SK-N-MC (cell line): Measurements from ENCODE around the gene SYN1.

Experiments
- DNase-seq: peaks from one replicate; pipeline ENCODE4 v3.0.0-alpha.2; 2011; ENCODE audit warnings: low read depth, low spot score
- H3K27ac ChIP-seq: fragments of 200-600 bp; sonication (generic); 2 replicates; pipeline ENCODE4 v1.5.1; 2016; ENCODE audit warnings: mixed run types
- H3K36me3 ChIP-seq: fragments of 200-600 bp; sonication (generic); 2 replicates; pipeline ENCODE4 v1.6.1; 2017; ENCODE audit warnings: antibody characterized with exemption, low read length, mixed read lengths; ENCODE audit not compliant: insufficient read depth
- H3K4me3 ChIP-seq: fragments of 200-600 bp; sonication (generic); 2 replicates; pipeline ENCODE4 v1.5.1; 2016
- H3K9ac ChIP-seq: fragments of 200-600 bp; sonication (generic); 2 replicates; pipeline ENCODE4 v1.8.0; 2017; ENCODE audit warnings: mixed run types, mixed read lengths; ENCODE audit not compliant: insufficient read length
- H3K9me3 ChIP-seq: fragments of 200-600 bp; sonication (generic); 2 replicates; pipeline ENCODE4 v1.6.1; 2017; ENCODE audit warnings: low read depth, mild to moderate bottlenecking, antibody characterized with exemption, low read length, moderate library complexity, mixed read lengths
- EZH2 ChIP-seq: fragments of 200-600 bp; sonication (generic); IDR thresholded peaks from one replicate; pipeline ENCODE4 v1.6.1; 2017; ENCODE audit warnings: antibody characterized with exemption
- FOXP2 ChIP-seq: optimal IDR thresholded peaks from 2 replicates; pipeline ENCODE3; 2011; ENCODE audit warnings: mild to moderate bottlenecking, moderate library complexity; ENCODE audit not compliant: insufficient read depth; ENCODE audit errors: extremely low read length, control extremely low read depth
- POLR2AphosphoS5 ChIP-seq: IDR thresholded peaks from 2 replicates; pipeline ENCODE4 v1.6.1; 2012; ENCODE audit warnings: mild to moderate bottlenecking, low read depth, low read length, borderline replicate concordance

The SYN1 gene

DNA sequence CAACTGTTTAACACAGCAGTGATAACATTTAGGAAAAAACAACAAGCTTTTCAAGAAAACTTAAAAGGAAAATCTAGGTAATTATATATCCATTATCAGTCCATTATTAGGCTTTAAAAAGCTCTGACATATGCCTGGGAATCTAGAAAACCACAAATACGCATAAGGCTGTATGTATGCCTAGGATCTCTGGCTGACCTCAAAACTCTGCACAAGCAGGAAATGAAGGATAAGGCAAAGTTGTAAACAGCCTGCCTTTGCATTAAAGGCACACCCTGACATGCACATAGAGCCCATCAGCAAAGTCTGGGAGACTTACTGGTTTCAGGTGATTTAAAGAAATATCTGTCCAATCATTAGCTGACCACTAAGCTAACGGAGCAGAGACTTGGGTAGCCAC lies 23.4 kb downstream of the SYN1 start:
- TF ChIP-seq FOXP2 (no peak), EZH2 (no peak), POLR2AphosphoS5 (no peak)
- Histone ChIP-seq H3K27ac (peak overlapping the region; percentile 83), H3K9ac (no peak overlapping the region), H3K4me3 (peak overlapping the region; percentile 52; the same call in 1 of the 2 replicates), H3K9me3 (no peaks in the 10 kb centered on the region), H3K36me3 (peaks cover 14% of the 10 kb centered on the region; the same call in 1 of the 2 replicates)
- DNase-seq: peak; percentile 51

DNA sequence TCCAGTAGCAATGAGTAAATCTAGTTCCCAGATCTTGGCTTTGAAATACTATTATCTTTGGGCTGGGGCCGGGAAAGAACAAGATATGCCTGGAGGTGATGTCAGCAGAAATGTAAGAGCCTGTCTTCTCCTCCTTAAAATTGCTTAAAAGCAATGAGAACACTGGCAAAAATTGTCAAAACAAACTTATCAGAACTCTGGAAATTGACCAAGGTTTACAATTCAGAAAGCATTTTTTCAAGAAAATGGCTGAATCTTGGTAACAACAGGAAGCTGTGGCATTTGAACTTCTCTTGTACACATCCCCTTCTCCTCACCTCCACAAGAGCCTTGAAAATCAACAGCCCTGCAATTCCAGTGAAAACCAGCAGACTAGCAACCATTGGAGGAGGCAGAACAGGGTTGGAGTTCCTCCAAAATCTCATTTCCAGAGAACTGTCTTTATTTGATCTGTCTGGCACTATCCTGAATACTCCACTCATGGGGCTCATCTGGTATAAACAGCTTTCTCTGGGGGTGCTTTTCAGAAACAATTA lies 23.9 kb downstream of the SYN1 start:
- Histone ChIP-seq H3K27ac (peak overlapping the region; percentile 83), H3K36me3 (peaks cover 14% of the 10 kb centered on the region; the same call in 1 of the 2 replicates), H3K9ac (peak overlapping the region; percentile 17), H3K9me3 (no peaks in the 10 kb centered on the region), H3K4me3 (peak overlapping the region; percentile 52)
- DNase-seq: no peak
- TF ChIP-seq EZH2 (no peak), POLR2AphosphoS5 (no peak), FOXP2 (no peak)

DNA sequence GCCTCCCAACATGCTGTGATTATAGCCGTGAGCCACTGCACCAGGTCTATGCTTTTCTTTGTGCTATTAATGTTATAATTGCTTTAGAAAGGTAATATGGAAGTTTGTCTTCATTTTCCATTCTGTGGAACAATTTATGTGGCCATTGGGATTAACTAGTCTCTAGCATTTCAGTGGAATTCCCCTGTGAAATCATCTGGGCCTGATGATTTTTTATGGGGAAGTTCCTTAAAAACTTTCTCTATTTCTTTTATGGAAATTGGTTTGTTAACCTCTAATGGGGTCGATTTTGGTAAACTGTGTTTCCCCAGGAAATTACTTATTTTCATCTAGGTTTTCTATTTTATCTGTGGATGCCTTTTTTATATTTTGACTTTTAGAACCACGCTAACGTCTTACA lies 26.1 kb downstream of the SYN1 start:
- no peak for DNase-seq

DNA sequence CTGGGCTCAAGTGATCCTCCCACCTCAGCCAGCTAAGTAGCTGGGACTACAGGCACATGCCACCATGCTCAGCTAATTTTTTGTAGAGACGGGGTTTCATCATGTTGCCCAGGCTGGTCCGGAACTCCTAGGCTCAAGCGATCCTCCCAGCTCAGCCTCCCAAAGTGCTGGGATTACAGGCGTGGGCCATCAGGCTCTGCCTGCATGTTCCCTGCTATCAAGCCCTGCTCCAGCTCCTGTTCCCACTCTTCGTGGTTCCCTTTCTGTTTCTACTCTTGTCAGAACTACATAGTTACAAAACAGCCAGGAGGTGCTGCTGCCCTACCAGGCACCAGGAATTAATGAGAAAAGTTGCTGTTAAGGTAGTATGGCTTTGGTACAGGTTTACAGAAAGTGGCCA lies 28.7 kb downstream of the SYN1 start:
- H3K36me3 ChIP-seq: no peaks in the 10 kb centered on the region
- TF ChIP-seq POLR2AphosphoS5 (no peak), EZH2 (no peak), FOXP2 (no peak)

More for the DNA sequence above, 26.1 kb downstream of the SYN1 start:
- H3K4me3 ChIP-seq: no peak overlapping the region
- H3K9ac ChIP-seq: no peak overlapping the region
- 0 out of 2 replicates have a peak, but pooled peaks cover 6% of the 10 kb centered on the region for H3K36me3 ChIP-seq
- H3K9me3 ChIP-seq: no peaks in the 10 kb centered on the region
- H3K27ac ChIP-seq: no peak overlapping the region
- TF ChIP-seq POLR2AphosphoS5 (no peak), FOXP2 (no peak), EZH2 (no peak)

DNA sequence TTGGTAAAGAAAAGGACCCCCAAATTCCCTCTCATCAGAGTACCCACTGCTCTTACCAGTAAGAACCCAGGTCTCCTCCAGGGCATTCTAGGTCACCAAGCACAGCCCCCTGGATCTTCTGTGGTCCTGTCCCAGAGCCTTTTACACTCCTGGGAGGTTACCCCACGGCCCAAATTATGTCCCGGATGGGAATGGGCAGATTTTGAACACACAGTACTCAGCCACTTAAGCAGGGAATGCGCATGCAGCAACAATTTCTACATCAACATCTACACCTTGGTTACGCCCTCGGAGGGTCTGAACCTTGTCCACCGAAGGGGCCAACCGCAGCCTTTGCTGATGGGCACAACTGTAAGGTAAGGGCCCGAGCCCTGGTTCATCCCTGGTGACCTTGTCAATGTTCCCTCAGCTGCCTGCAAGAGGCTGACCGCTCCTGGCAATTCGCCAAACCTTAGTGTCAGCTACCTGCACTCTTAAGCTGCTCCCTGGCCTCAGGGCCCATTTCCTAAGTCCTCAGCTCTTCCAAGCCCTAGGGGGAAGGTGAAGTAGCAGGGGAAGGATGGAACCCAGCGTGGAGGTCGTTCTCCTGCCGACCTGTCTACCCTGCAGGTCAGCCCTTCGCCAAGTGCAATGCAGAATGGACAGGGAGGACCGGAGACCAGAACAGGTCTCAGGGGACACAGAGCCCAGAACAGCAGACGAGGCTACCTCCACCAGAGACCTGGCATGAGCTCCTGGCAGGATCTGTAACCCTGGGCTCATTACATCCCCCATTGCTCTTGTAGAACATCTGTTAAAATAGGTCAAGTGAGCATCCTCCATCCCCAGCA lies 31.5 kb downstream of the SYN1 start:
- Histone ChIP-seq H3K9me3 (no peaks in the 10 kb centered on the region), H3K4me3 (no peak overlapping the region), H3K27ac (no peak overlapping the region), H3K36me3 (no peaks in the 10 kb centered on the region), H3K9ac (no peak overlapping the region)
- DNase-seq: no peak
- TF ChIP-seq EZH2: no peak

More for the DNA sequence above, 28.7 kb downstream of the SYN1 start:
- H3K27ac ChIP-seq: no peak overlapping the region
- no peaks in the 10 kb centered on the region for H3K9me3 ChIP-seq
- no peak overlapping the region for H3K9ac ChIP-seq
- H3K4me3 ChIP-seq: no peak overlapping the region
- DNase-seq: no peak

DNA sequence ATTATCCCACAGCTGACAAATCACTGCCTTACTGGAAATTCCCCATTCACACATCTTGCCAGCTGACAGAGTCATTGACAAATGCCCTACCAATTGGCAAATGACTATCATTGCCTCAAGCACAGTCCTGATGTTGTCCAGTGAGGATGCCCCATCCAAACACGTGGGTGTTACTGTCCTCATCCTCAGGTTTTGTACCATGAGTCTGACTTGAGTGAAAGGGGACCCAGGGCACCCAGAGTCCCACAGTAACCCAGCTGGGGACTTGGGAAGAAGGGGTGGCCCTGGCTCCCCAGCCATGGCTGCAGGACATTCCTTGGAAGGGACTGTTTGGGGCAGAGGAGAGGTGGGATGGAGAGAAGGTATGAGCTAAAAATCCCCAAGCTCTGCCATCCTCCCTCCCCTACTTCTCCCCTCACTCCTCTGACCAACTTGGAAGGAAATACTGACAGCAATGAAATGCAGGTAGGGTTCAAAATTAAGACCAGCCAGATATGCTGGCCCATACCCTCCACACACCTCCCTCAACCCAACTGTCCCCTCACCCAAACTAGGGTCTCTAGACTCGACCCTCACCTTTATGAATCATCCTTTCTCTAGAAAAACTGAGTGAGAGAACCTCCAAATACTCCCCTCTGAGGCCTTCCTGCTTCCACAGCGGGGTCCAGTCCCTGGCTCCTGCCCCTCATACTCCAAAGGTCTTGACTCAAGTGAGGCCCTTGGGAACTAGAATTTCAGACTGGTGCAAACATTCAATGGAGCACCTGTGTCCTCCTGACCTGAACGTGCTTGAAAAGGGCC lies 32.4 kb downstream of the SYN1 start:
- no peak for DNase-seq
- no peak overlapping the region for H3K27ac ChIP-seq
- H3K4me3 ChIP-seq: no peak overlapping the region
- H3K9me3 ChIP-seq: no peaks in the 10 kb centered on the region
- no peaks in the 10 kb centered on the region for H3K36me3 ChIP-seq
- H3K9ac ChIP-seq: no peak overlapping the region
- TF ChIP-seq FOXP2 (no peak), POLR2AphosphoS5 (no peak), EZH2 (no peak)

DNA sequence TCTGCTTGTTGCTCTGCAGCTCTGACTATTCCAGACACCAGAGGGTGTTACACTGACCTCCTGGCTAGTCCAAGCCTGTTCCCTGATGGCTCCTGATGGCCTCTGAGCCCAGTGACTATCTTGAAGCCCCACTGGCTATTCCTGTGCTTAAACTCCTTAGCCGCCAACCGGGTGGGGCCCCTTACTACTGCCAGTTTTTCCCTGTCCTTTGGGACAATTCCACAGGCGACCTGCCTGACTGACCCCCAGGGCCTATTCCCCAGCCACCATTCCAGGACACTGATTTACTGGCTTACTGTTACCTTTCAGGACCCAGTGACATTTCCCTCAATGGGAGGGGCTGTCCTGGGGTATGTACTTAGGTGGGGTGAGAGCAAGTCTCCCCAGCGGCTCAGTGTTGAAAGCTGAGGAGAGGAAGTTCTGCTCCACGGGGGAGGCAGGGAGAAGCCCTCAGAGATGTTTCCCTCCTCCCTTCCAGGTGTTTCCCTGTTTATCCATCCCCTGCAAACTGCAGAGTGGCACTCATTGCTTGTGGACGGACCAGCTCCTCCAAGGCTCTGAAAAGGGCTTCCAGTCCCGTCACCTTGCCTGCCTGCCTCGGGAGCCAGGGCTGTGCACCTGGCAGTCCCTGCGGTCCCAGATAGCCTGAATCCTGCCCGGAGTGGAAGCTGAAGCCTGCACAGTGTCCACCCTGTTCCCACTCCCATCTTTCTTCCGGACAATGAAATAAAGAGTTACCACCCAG lies 33.4 kb downstream of the SYN1 start:
- Histone ChIP-seq H3K9ac (no peak overlapping the region), H3K9me3 (no peaks in the 10 kb centered on the region), H3K4me3 (no peak overlapping the region), H3K27ac (no peak overlapping the region), H3K36me3 (no peaks in the 10 kb centered on the region)
- DNase-seq: no peak
- TF ChIP-seq POLR2AphosphoS5 (no peak), FOXP2 (no peak), EZH2 (no peak)

DNA sequence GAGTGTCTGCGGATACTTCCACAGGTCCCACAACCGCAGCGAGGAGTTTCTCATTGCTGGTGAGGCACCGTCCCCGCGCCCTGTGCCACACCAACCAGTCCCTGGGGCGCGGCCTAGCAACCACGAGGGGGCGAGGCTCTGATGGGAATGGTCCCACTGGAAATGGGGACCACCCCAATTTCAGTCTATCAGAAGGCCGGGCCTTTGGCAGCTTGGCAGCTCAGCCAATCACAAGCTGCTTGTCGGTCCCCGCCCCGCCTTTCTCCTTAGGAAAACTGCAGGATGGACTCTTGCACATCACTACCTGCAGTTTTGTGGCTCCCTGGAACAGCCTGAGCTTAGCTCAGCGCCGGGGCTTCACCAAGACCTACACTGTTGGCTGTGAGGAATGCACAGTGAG lies 34.4 kb downstream of the SYN1 start:
- Histone ChIP-seq H3K4me3 (no peak overlapping the region), H3K27ac (no peak overlapping the region)

More for the DNA sequence above, 34.4 kb downstream of the SYN1 start:
- Histone ChIP-seq H3K36me3 (no peaks in the 10 kb centered on the region), H3K9ac (no peak overlapping the region), H3K9me3 (no peaks in the 10 kb centered on the region)
- TF ChIP-seq EZH2: no peak
- TF ChIP-seq FOXP2: no peak
- no peak for TF ChIP-seq POLR2AphosphoS5
- DNase-seq: no peak
